HepG2 (cell line): Measurements from ENCODE around the gene DIS3L2. TPM values are rescaled to one million over a fixed set of nuclear protein-coding genes. Genes with fewer than 3 reads are reported as not detected.

Experiments
- ARNT ChIP-seq: fragments of 450-650 bp; IDR thresholded peaks from 2 replicates; pipeline ENCODE4 v1.6.1; 2017
- HDAC2 ChIP-seq: sonication (generic); formaldehyde crosslinking; IDR thresholded peaks from 2 replicates; pipeline ENCODE4 v1.4.0; 2020; ENCODE audit warnings: missing genetic modification reagents
- HNF4G ChIP-seq, 2 experiments: sonication (generic) in 1 of 2; formaldehyde crosslinking in 1 of 2; IDR thresholded peaks; 2 replicates each; pipeline versions ENCODE4 v1.4.0 to v1.6.1; 2011 to 2020; ENCODE audit warnings: borderline replicate concordance in 2 of 2, low read depth in 2 of 2, mild to moderate bottlenecking in 2 of 2, low read length in 1 of 2, missing genetic modification reagents in 1 of 2, moderate library complexity in 1 of 2
- KDM5A ChIP-seq: fragments of 200-600 bp; sonication (generic); IDR thresholded peaks from 2 replicates; pipeline ENCODE4 v1.7.0; 2018; ENCODE audit warnings: antibody characterized with exemption, mild to moderate bottlenecking, low read length, borderline replicate concordance
- MED8 ChIP-seq: sonication (generic); formaldehyde crosslinking; IDR thresholded peaks from 2 replicates; pipeline ENCODE4 v1.8.1; 2023; ENCODE audit warnings: mild to moderate bottlenecking, missing genetic modification reagents; ENCODE audit not compliant: insufficient replicate concordance
- NCOA5 ChIP-seq: sonication (generic); formaldehyde crosslinking; IDR thresholded peaks from 2 replicates; pipeline ENCODE4 v1.4.0; 2020; ENCODE audit warnings: missing genetic modification reagents
- SAFB2 ChIP-seq: sonication (generic); formaldehyde crosslinking; IDR thresholded peaks from 2 replicates; pipeline ENCODE4 v1.5.1; 2020; ENCODE audit warnings: missing genetic modification reagents, low read depth, mild to moderate bottlenecking, borderline replicate concordance
- SALL1 ChIP-seq: sonication (generic); formaldehyde crosslinking; IDR thresholded peaks from 2 replicates; pipeline ENCODE4 v1.8.0; 2022; ENCODE audit warnings: mild to moderate bottlenecking, missing genetic modification reagents
- ZBTB1 ChIP-seq: sonication (generic); formaldehyde crosslinking; IDR thresholded peaks from 2 replicates; pipeline ENCODE4 v1.4.0; 2020; ENCODE audit warnings: missing genetic modification reagents, borderline replicate concordance
- ZBTB2 ChIP-seq: sonication (generic); formaldehyde crosslinking; IDR thresholded peaks from 2 replicates; pipeline ENCODE4 v1.8.0; 2022; ENCODE audit warnings: low read depth, missing genetic modification reagents
- ZBTB38 ChIP-seq: sonication (generic); formaldehyde crosslinking; IDR thresholded peaks from 2 replicates; pipeline ENCODE4 v1.5.1; 2020; ENCODE audit warnings: mild to moderate bottlenecking, missing genetic modification reagents
- ZMYM3 ChIP-seq: sonication (generic); formaldehyde crosslinking; IDR thresholded peaks from 2 replicates; pipeline ENCODE4 v1.5.1; 2020; ENCODE audit warnings: mild to moderate bottlenecking, missing genetic modification reagents
- ZNF251 ChIP-seq: sonication (generic); formaldehyde crosslinking; IDR thresholded peaks from 2 replicates; pipeline ENCODE4 v1.9.0; 2021; ENCODE audit warnings: mild to moderate bottlenecking, missing genetic modification reagents
- ZNF276 ChIP-seq: sonication (generic); formaldehyde crosslinking; IDR thresholded peaks from 2 replicates; pipeline ENCODE4 v1.4.0; 2020; ENCODE audit warnings: mild to moderate bottlenecking, low read depth, missing genetic modification reagents
- ZNF281 ChIP-seq: sonication (generic); formaldehyde crosslinking; IDR thresholded peaks from 2 replicates; pipeline ENCODE4 v1.4.0; 2020; ENCODE audit warnings: missing genetic modification reagents, borderline replicate concordance
- ZNF282 ChIP-seq: fragments of 450-650 bp; IDR thresholded peaks from 2 replicates; pipeline ENCODE4 v1.6.1; 2018; ENCODE audit not compliant: partially characterized antibody
- ZNF530 ChIP-seq: sonication (generic); formaldehyde crosslinking; IDR thresholded peaks from 2 replicates; pipeline ENCODE4 v1.5.0; 2020; ENCODE audit warnings: low read depth, mild to moderate bottlenecking, missing genetic modification reagents
- ZNF589 ChIP-seq: sonication (generic); formaldehyde crosslinking; conservative IDR thresholded peaks from 2 replicates; pipeline ENCODE4 v1.8.0; 2022; ENCODE audit warnings: mild to moderate bottlenecking, moderate library complexity, missing genetic modification reagents
- ZNF704 ChIP-seq: sonication (generic); formaldehyde crosslinking; IDR thresholded peaks from 2 replicates; pipeline ENCODE4 v1.8.1; 2023; ENCODE audit warnings: mild to moderate bottlenecking, inconsistent platforms, moderate library complexity, missing genetic modification reagents, borderline replicate concordance
- ZZZ3 ChIP-seq: sonication (generic); formaldehyde crosslinking; IDR thresholded peaks from 2 replicates; pipeline ENCODE4 v1.4.0; 2020; ENCODE audit warnings: missing genetic modification reagents, mild to moderate bottlenecking, borderline replicate concordance
- polyA plus RNA-seq, 8 experiments: library from polyadenylated mRNA; depleted of rRNA in 3 of 8; stranded (reverse) in 7 of 8; unstranded in 1 of 8; fragments of >200 nt; fragmentation: Illumina TruSeq in 4 of 8; extraction: Trizol in 4 of 8; gene quantifications; 2 replicates each; pipeline versions ENCODE4 v1.2.1 to v1.2.3, GENCODE V29; 2011 to 2016; ENCODE audit warnings: low read depth in 4 of 8, missing spikeins in 1 of 8, mixed read lengths in 1 of 8; ENCODE audit not compliant: insufficient read depth in 1 of 8
- total RNA-seq, 5 experiments: library from RNA; depleted of rRNA; stranded (reverse); fragments of >200 nt; fragmentation: Illumina TruSeq; extraction: Trizol; gene quantifications; 2 replicates each; pipeline ENCODE4 v1.2.3, GENCODE V29; 2016; ENCODE audit warnings: low read depth in 1 of 5
- TF ChIP-seq, protein P1 (sequence below): sonication (generic); formaldehyde crosslinking; IDR thresholded peaks from 2 replicates; pipeline ENCODE4 v1.5.0; 2020; ENCODE audit warnings: missing genetic modification reagents

The DIS3L2 gene
- total and polyA plus RNA-seq, 2 of the 13 experiments (the other 11 are each of a cell fraction or from before 2014, with no cell fraction given), result 7.0 to 23.9 TPM

DNA sequence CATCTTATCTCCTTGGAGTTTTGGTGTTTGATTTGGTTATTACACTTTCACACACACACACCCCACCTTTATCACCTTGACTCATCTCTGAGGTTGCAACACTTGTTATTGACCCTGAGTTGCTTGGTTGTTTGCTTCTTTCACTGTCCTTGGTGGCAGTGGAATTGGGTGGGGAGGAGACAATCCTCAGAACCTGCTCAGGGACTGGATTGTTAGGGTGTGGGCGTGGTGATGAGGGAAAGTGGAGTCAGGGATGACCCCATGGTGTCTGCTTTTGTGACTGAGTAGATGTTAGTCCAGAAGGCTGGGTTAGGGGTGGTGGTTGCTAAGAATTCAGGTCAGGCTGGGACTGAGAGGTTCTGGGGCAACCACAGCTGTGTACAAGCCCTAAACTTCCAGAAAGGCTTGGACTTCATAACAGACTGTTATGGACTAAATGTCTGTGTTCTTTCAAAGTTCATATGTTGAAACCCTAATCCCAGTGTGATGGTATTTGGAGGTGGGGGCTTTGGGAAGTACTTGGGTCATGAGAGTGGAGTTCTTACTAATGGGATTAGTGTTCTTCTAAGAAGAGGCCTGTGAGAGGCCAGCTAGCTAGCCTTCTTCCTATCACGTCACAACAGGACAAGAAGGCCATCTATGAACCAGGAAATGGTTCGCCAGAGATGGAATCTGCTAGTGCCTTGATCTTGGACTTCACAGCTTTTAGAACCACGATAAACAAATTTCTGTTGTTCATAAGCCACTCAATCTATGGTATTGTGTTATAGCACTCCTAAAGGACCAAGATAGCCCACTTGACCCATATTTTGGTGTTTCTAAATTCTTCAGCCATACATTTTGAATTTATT, 3.4 kb upstream of the DIS3L2 start (continued):
- TF ChIP-seq ZNF704 (CRISPR knock-in tag) (no peak), HDAC2 (CRISPR knock-in tag) (peak; percentile 68; the same call in 1 of the 2 replicates), ZBTB2 (CRISPR knock-in tag) (no peak), ZNF251 (no peak), ZZZ3 (CRISPR knock-in tag) (no peak), ZNF282 (no peak), ZBTB1 (CRISPR knock-in tag) (no peak), ZBTB38 (no peak), ZNF281 (no peak), SALL1 (CRISPR knock-in tag) (peak; percentile 90), NCOA5 (CRISPR knock-in tag) (no peak), MED8 (CRISPR knock-in tag) (no peak), ZNF530 (CRISPR knock-in tag) (no peak), KDM5A (no peak), ARNT (no peak), ZNF276 (no peak), ZMYM3 (CRISPR knock-in tag) (0 out of 2 replicates have a peak, but pooled peaks have one; percentile 23), ZNF589 (CRISPR knock-in tag) (no peak), HNF4G (IDR thresholded peaks at IDR 0.05; ENCODE audit: borderline replicate concordance, low read depth, low read length) (no peak), HNF4G (CRISPR knock-in tag; IDR thresholded peaks at IDR 0.05; ENCODE audit: borderline replicate concordance, low read depth) (no peak), SAFB2 (CRISPR knock-in tag) (no peak)
- TF ChIP-seq, protein P1, sequence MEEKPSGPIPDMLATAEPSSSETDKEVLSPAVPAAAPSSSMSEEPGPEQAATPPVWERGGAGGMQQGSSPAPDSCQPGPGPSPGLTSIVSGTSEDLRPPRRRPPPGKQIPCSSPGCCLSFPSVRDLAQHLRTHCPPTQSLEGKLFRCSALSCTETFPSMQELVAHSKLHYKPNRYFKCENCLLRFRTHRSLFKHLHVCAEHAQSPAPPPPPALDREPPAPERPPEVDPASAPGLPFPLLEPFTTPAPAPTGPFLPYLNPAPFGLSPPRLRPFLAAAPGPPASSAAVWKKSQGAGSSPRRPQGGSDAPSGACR (CRISPR knock-in tag), result no peak
